B cell (primary cell): ENCODE measurements around the gene WASF2. TPM values are rescaled to one million over a fixed set of nuclear protein-coding genes. Genes with fewer than 3 reads are reported as not detected.
A peak's percentile ranks its signal among the peaks of the same experiment; 100 is the strongest.

ENCODE experiments used
- ATAC-seq: fragments of 200-7000 bp; cut with Tn5 transposase; one replicate; pipeline ENCODE4 v1.10.0; 2021; ENCODE audit warnings: low read depth, mild to moderate bottlenecking, moderate number of reproducible peaks, moderate library complexity
- CTCF ChIA-PET: fragments of 350-600 bp; sonication (Branson Sonifier 250); formaldehyde crosslinking; loops from one replicate; lab custom pipeline; 2021; ENCODE audit warnings: antibody characterized with exemption, inconsistent platforms; lab: Charles Lee
- POLR2A ChIA-PET: fragments of 350-600 bp; sonication (Branson Sonifier 250); formaldehyde crosslinking; loops from one replicate; lab custom pipeline; 2021; ENCODE audit warnings: antibody characterized with exemption; lab: Charles Lee
- DNase-seq: peaks from one replicate; pipeline ENCODE4 v3.0.0; 2013
- H2AFZ ChIP-seq: 2 replicates; pipeline ENCODE4 v1.6.1; 2012; ENCODE audit warnings: mild to moderate bottlenecking, low read depth, low read length; ENCODE audit not compliant: insufficient read depth, poor library complexity, severe bottlenecking
- H3K27ac ChIP-seq, 2 donors: 1 replicate in 1 of 2; 2 replicates in 1 of 2; pipeline ENCODE4 v1.5.1; 2012 to 2013; ENCODE audit warnings: low read length in 2 of 2, mild to moderate bottlenecking in 2 of 2, moderate library complexity in 1 of 2
- H3K27me3 ChIP-seq, 4 experiments: fragments of 200-600 bp in 1 of 4; sonication (generic) in 1 of 4; replicated peaks in 1 of 4; 1 replicate in 2 of 4; 2 replicates in 2 of 4; pipeline versions ENCODE4 v1.6.1 to v1.7.0; 2013 to 2016; ENCODE audit warnings: low read length in 3 of 4, mild to moderate bottlenecking in 2 of 4, mixed read lengths in 1 of 4, moderate library complexity in 1 of 4; ENCODE audit not compliant: insufficient read depth in 4 of 4, control insufficient read depth in 3 of 4; ENCODE audit errors: control extremely low read depth in 1 of 4
- H3K36me3 ChIP-seq, 2 experiments: replicated peaks in 1 of 2; 1 replicate in 1 of 2; 2 replicates in 1 of 2; pipeline versions ENCODE4 v1.6.1 to v1.7.1; 2013; ENCODE audit warnings: low read length in 1 of 2; ENCODE audit not compliant: insufficient read depth in 2 of 2, control insufficient read depth in 1 of 2; ENCODE audit errors: control extremely low read depth in 1 of 2, extremely low read depth in 1 of 2
- H3K4me1 ChIP-seq, 2 donors: fragments of 200-600 bp in 1 of 2; sonication (generic) in 1 of 2; 1 replicate in 1 of 2; 2 replicates in 1 of 2; pipeline versions ENCODE4 v1.5.1 to v1.6.1; 2013 to 2017; ENCODE audit warnings: low read length in 2 of 2; ENCODE audit not compliant: control insufficient read depth in 2 of 2, insufficient read depth in 2 of 2
- H3K4me2 ChIP-seq: replicated peaks from 2 replicates; pipeline ENCODE3; 2012; ENCODE audit warnings: mild to moderate bottlenecking, low read depth, low read length; ENCODE audit not compliant: poor library complexity, severe bottlenecking
- H3K4me3 ChIP-seq, 5 experiments: fragments of 200-600 bp in 1 of 5; sonication (generic) in 1 of 5; 1 replicate in 3 of 5; 2 replicates in 2 of 5; pipeline versions ENCODE4 v1.5.1 to v1.7.0; 2011 to 2016; ENCODE audit warnings: low read length in 4 of 5, mild to moderate bottlenecking in 4 of 5, low read depth in 2 of 5, control low read depth in 1 of 5, moderate library complexity in 1 of 5; ENCODE audit not compliant: insufficient read depth in 1 of 5; ENCODE audit errors: control extremely low read depth in 1 of 5, extremely low read depth in 1 of 5
- H3K79me2 ChIP-seq: fragments of 200-600 bp; sonication (generic); one replicate; pipeline ENCODE4 v1.6.0; 2016; ENCODE audit warnings: low read length; ENCODE audit not compliant: control insufficient read depth, insufficient read depth
- H3K9ac ChIP-seq: fragments of 200-600 bp; sonication (generic); 2 replicates; pipeline ENCODE4 v1.6.1; 2017; ENCODE audit warnings: mild to moderate bottlenecking, low read length, moderate library complexity
- H3K9me3 ChIP-seq, 3 donors: one replicate each; pipeline versions ENCODE4 v1.6.1 to v1.7.1; 2013; ENCODE audit warnings: low read length in 2 of 3; ENCODE audit not compliant: control insufficient read depth in 2 of 3, insufficient read depth in 1 of 3; ENCODE audit errors: control extremely low read depth in 1 of 3
- H4K20me1 ChIP-seq: 2 replicates; pipeline ENCODE4 v1.6.0; 2012; ENCODE audit warnings: mild to moderate bottlenecking, low read length; ENCODE audit not compliant: insufficient read depth, control insufficient read depth, poor library complexity, severe bottlenecking
- H3K27ac Mint-ChIP-seq: one replicate; pipeline ENCODE4 v1.8.0; 2021; ENCODE audit warnings: mixed read lengths
- H3K27me3 Mint-ChIP-seq: one replicate; pipeline ENCODE4 v1.8.0; 2021; ENCODE audit warnings: mixed read lengths
- H3K4me1 Mint-ChIP-seq: one replicate; pipeline ENCODE4 v1.8.0; 2021; ENCODE audit warnings: mixed read lengths
- H3K4me3 Mint-ChIP-seq: one replicate; pipeline ENCODE4 v1.8.0; 2021; ENCODE audit warnings: mixed read lengths
- H3K9me3 Mint-ChIP-seq: one replicate; pipeline ENCODE4 v1.8.0; 2022; ENCODE audit warnings: mixed read lengths; ENCODE audit not compliant: insufficient read depth
- EZH2 ChIP-seq: IDR thresholded peaks from 2 replicates; pipeline ENCODE4 v1.6.1; 2012; ENCODE audit warnings: borderline replicate concordance, low read depth, mild to moderate bottlenecking, moderate library complexity, low read length; ENCODE audit not compliant: insufficient read depth, poor library complexity, severe bottlenecking
- WGBS: methylation state at CpG from one replicate; pipeline ENCODE4 v1.1.5; 2013; ENCODE audit warnings: missing lambda C conversion rate; ENCODE audit not compliant: insufficient coverage; 5-methylcytosine and 5-hydroxymethylcytosine counted together
- intact Hi-C: fragments of 100-400 bp; cut with micrococcal nuclease; formaldehyde crosslinking; loops from one replicate; pipeline ENCODE4 v1.10.0; 2022
- polyA plus RNA-seq: library from polyadenylated mRNA; depleted of rRNA; stranded (reverse); fragments of >200 nt; gene quantifications from 2 replicates; pipeline ENCODE4 v1.2.3, GENCODE V29; 2012
- total RNA-seq, 2 donors: library from RNA; stranded (reverse); fragments of 120-200 nt in 1 of 2; gene quantifications; 1 replicate in 1 of 2; 2 replicates in 1 of 2; pipeline versions ENCODE4 v1.2.3 to v1.2.4, GENCODE V29; 2013 to 2022
- TF ChIP-seq, protein P1 (sequence below): fragments of 200-600 bp; IDR thresholded peaks from one replicate; pipeline ENCODE4 v1.8.0; 2022; ENCODE audit warnings: antibody characterized with exemption, mild to moderate bottlenecking

Gene WASF2
- total and polyA plus RNA-seq, 2 donors (not counting 1 experiment from before 2014, with no cell fraction given) = 67.4 to 169 TPM

- H3K4me1 Mint-ChIP-seq = peaks cover 47% of the 10 kb centered on the region
- Histone ChIP-seq H3K9ac (no peak overlapping the region), H3K27ac (peak overlapping the region; percentile 86 to 95), H3K9me3 (no peaks in the 10 kb centered on the region), H4K20me1 (peaks cover 9% of the 10 kb centered on the region), H3K4me2 (peak overlapping the region; percentile 75), H3K4me3 (no peak overlapping the region), H3K79me2 (peaks cover 29% of the 10 kb centered on the region), H3K36me3 (no peaks in the 10 kb centered on the region), H3K4me1 (peaks cover 40 to 52% of the 10 kb centered on the region in 2 donors), H3K27me3 (no peaks in the 10 kb centered on the region), H2AFZ (peak overlapping the region; percentile 59)
- WGBS = 69% methylated on average over 8 of the region's 9 CpGs
- H3K4me3 Mint-ChIP-seq = peak overlapping the region; percentile 69
- POLR2A ChIA-PET = interaction anchor here (0.7 to 3.8 kb wide), 3 partner anchors 21 to 337 kb away, joined by 3 to 38 read pairs (median 9); partner anchors contain the start of gene SLC9A1
- ATAC-seq (peak; percentile 5), DNase-seq (peak; percentile 80)
- H3K27ac Mint-ChIP-seq = peak overlapping the region; percentile 95
- CTCF ChIA-PET = interaction anchor here (0.6 to 2.7 kb wide), 8 partner anchors 10 to 227 kb away, joined by 3 to 9 read pairs (median 4); no protein-coding TSS in a partner anchor
- no peaks in the 10 kb centered on the region for H3K9me3 Mint-ChIP-seq
- H3K27me3 Mint-ChIP-seq = no peaks in the 10 kb centered on the region
- intact Hi-C loops = loop anchor here (2.0 kb wide), 2 partner anchors 109 to 169 kb away; no protein-coding TSS in a partner anchor
- no peak for TF ChIP-seq EZH2
- TF ChIP-seq, protein P1, sequence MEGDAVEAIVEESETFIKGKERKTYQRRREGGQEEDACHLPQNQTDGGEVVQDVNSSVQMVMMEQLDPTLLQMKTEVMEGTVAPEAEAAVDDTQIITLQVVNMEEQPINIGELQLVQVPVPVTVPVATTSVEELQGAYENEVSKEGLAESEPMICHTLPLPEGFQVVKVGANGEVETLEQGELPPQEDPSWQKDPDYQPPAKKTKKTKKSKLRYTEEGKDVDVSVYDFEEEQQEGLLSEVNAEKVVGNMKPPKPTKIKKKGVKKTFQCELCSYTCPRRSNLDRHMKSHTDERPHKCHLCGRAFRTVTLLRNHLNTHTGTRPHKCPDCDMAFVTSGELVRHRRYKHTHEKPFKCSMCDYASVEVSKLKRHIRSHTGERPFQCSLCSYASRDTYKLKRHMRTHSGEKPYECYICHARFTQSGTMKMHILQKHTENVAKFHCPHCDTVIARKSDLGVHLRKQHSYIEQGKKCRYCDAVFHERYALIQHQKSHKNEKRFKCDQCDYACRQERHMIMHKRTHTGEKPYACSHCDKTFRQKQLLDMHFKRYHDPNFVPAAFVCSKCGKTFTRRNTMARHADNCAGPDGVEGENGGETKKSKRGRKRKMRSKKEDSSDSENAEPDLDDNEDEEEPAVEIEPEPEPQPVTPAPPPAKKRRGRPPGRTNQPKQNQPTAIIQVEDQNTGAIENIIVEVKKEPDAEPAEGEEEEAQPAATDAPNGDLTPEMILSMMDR = no peak
Measured at GRCh38 chr1:27491748-27492700, 2.1 kb upstream of the WASF2 start.
